Hematopoietic multipotent progenitor cell treated with erythropoietin and hydrocortisone succinate and interleukin-3 and kit ligand, for 6 days (in vitro differentiated cells): ENCODE results near the gene GAGE10.
"Not testable (repeated sequence)": the region's sequence is repeated elsewhere in the genome, so short reads cannot be mapped to it uniquely, and the experiment has no call there.

Experiments used
- DNase-seq: peaks from one replicate; pipeline ENCODE4 v3.0.0-alpha.2; 2015

GAGE10 gene

GRCh38 chrX:49330421-49330820 is 27.0 kb downstream of the GAGE10 start:
- not testable (repeated sequence) for DNase-seq

GRCh38 chrX:49331282-49331681 is 27.8 kb downstream of the GAGE10 start, which contains the start of gene GAGE13:
TSS of gene GAGE13 (plus strand) at chrX:49331582. CDS start at chrX:49332738, 1,156 bp downstream.
- DNase-seq: not testable (repeated sequence)

- DNase-seq: not testable (repeated sequence)
Measured at GRCh38 chrX:49331841-49332240, 28.4 kb downstream of the GAGE10 start.

GRCh38 chrX:49341449-49341848 is 38.0 kb downstream of the GAGE10 start:
- DNase-seq: not testable (repeated sequence)

GRCh38 chrX:49344496-49345175 is 41.2 kb downstream of the GAGE10 start:
- DNase-seq: not testable (repeated sequence)

GRCh38 chrX:49345402-49345801 is 42.0 kb downstream of the GAGE10 start:
- not testable (repeated sequence) for DNase-seq

GRCh38 chrX:49346150-49346549 is 42.7 kb downstream of the GAGE10 start:
- not testable (repeated sequence) for DNase-seq
